HG02642 (cell line): ENCODE data around the gene CHMP4A.
A peak's percentile ranks its signal among the peaks of the same experiment; 100 is the strongest.

Source experiments
- ATAC-seq: cut with Tn5 transposase; IDR thresholded peaks from one replicate; pipeline ENCODE4 v1.9.1; 2021; ENCODE audit warnings: mild to moderate bottlenecking; ENCODE audit not compliant: unreplicated experiment, poor library complexity

Gene CHMP4A

DNA sequence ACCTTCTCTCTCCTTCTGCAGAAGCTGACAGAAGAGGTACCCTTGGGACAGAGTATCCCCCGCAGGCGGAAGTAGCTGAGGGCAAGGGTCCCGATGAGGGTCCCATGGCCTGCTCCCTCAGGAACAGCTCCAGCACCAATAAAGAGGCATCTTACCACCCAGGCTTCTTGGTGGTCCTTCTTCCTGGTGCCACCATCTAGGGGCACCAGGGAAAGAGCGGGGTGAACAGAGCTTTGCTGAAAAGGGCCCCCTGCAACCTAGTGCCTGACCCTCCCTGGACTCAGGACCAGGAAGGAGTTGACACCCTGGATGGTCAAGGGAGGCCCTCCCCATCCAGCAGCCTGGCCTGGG lies 52.8 kb downstream of the CHMP4A start:
- peak; percentile 0 for ATAC-seq

GRCh38 chr14:24159777-24160498 lies 53.4 kb downstream of the CHMP4A start:
- ATAC-seq: no peak
